HCT116 (cell line): ENCODE data around the gene CHADL. TPM values are rescaled to one million over a fixed set of nuclear protein-coding genes. Genes with fewer than 3 reads are reported as not detected.

Experiments
- ATAC-seq: fragments of 200-7000 bp; cut with Tn5 transposase; 2 replicates; pipeline ENCODE4 v1.9.1; 2020; ENCODE audit warnings: mild to moderate bottlenecking, moderate library complexity
- BruUV-seq: library from RNA; stranded (reverse); fragments of 400-500 nt; replicated peaks from 2 replicates; lab custom pipeline; 2021; lab: Mats Ljungman, UMichigan
- CTCF ChIA-PET: fragments of 300-600 bp; sonication (Branson Sonifier 250); formaldehyde crosslinking; loops from one replicate; lab custom pipeline; 2021; ENCODE audit warnings: antibody characterized with exemption; lab: Charles Lee
- POLR2A ChIA-PET: fragments of 300-600, 350-600 bp; sonication (Branson Sonifier 250); formaldehyde crosslinking; loops from one replicate; lab custom pipeline; 2021; ENCODE audit warnings: antibody characterized with exemption; lab: Charles Lee
- RAD21 ChIA-PET, 2 experiments: fragments of 300-600 bp; sonication (Branson Sonifier 250); formaldehyde crosslinking; loops; one replicate each; lab custom pipeline; 2023; ENCODE audit warnings: low total read pairs in 2 of 2; ENCODE audit not compliant: uncharacterized antibody in 2 of 2, unreplicated experiment in 2 of 2, low non-redundant PET in 1 of 2; lab: Charles Lee
- DNase-seq: peaks from one replicate; pipeline ENCODE4 v3.0.0-alpha.2; 2010; ENCODE audit warnings: low read depth, low spot score
- H2AFZ ChIP-seq: fragments of 200-600 bp; shearing (Covaris generic), sonication (generic); 2 replicates; pipeline ENCODE4 v1.6.1; 2017; ENCODE audit warnings: low read depth, mixed run types, mixed read lengths, antibody characterized with exemption, low read length; ENCODE audit not compliant: poor library complexity, severe bottlenecking
- H3K27ac ChIP-seq: 2 replicates; pipeline ENCODE4 v1.5.1; 2012; ENCODE audit warnings: low read depth, low read length
- H3K27me3 ChIP-seq: fragments of 200-600 bp; sonication (generic); 2 replicates; pipeline ENCODE4 v1.6.1; 2016; ENCODE audit warnings: mixed run types, low read length, mixed read lengths; ENCODE audit not compliant: insufficient read depth
- H3K36me3 ChIP-seq, 2 experiments: fragments of 200-500 bp in 1 of 2; fragments of 200-600 bp in 1 of 2; sonication (Bioruptor generic) in 1 of 2; sonication (generic) in 1 of 2; 2 replicates each; pipeline versions ENCODE4 v1.5.1 to v1.6.1; 2014 to 2016; ENCODE audit warnings: low read length in 2 of 2, inconsistent platforms in 1 of 2, mixed read lengths in 1 of 2, mixed run types in 1 of 2; ENCODE audit not compliant: insufficient read depth in 2 of 2, control insufficient read depth in 1 of 2
- H3K4me1 ChIP-seq, 2 experiments: fragments of 200-600 bp in 1 of 2; sonication (generic) in 1 of 2; 2 replicates each; pipeline versions ENCODE4 v1.5.1 to v1.6.1; 2012 to 2017; ENCODE audit warnings: low read length in 2 of 2, inconsistent platforms in 1 of 2, mild to moderate bottlenecking in 1 of 2, mixed read lengths in 1 of 2, mixed run types in 1 of 2, moderate library complexity in 1 of 2; ENCODE audit not compliant: insufficient read depth in 2 of 2, control insufficient read depth in 1 of 2
- H3K4me2 ChIP-seq: fragments of 200-600 bp; sonication (generic); 2 replicates; pipeline ENCODE4 v1.6.1; 2017; ENCODE audit warnings: mixed run types, low read length, mixed read lengths
- H3K4me3 ChIP-seq, 2 experiments: fragments of 200-600 bp in 1 of 2; sonication (generic) in 1 of 2; replicated peaks in 1 of 2; 2 replicates each; pipeline ENCODE4 v1.5.1; 2011 to 2016; ENCODE audit warnings: low read length in 2 of 2, control low read depth in 1 of 2, low read depth in 1 of 2, mild to moderate bottlenecking in 1 of 2, mixed read lengths in 1 of 2, mixed run types in 1 of 2
- H3K79me2 ChIP-seq: fragments of 200-600 bp; sonication (generic); 2 replicates; pipeline ENCODE4 v1.6.1; 2017; ENCODE audit warnings: mild to moderate bottlenecking, mixed run types, low read length, moderate library complexity, mixed read lengths; ENCODE audit not compliant: insufficient read depth
- H3K9ac ChIP-seq: fragments of 200-600 bp; sonication (generic); 2 replicates; pipeline ENCODE4 v1.6.1; 2016; ENCODE audit warnings: low read length, mixed read lengths
- H3K9me2 ChIP-seq: fragments of 200-600 bp; sonication (generic), shearing (Covaris generic); 2 replicates; pipeline ENCODE4 v1.6.1; 2017; ENCODE audit warnings: mixed run types, mild to moderate bottlenecking, moderate library complexity; ENCODE audit not compliant: insufficient read depth
- H3K9me3 ChIP-seq, 2 experiments: fragments of 200-500 bp in 1 of 2; fragments of 200-600 bp in 1 of 2; sonication (Bioruptor generic) in 1 of 2; sonication (generic) in 1 of 2; 2 replicates each; pipeline ENCODE4 v1.6.1; 2014 to 2017; ENCODE audit warnings: low read length in 2 of 2, mixed read lengths in 2 of 2, inconsistent platforms in 1 of 2, low read depth in 1 of 2, mild to moderate bottlenecking in 1 of 2, mixed run types in 1 of 2, moderate library complexity in 1 of 2; ENCODE audit not compliant: control insufficient read depth in 1 of 2, insufficient read depth in 1 of 2
- H4K20me1 ChIP-seq: fragments of 200-600 bp; sonication (generic), shearing (Covaris generic); 2 replicates; pipeline ENCODE4 v1.6.1; 2017; ENCODE audit warnings: mixed run types, mild to moderate bottlenecking, moderate library complexity; ENCODE audit not compliant: insufficient read depth
- CBX3 ChIP-seq: IDR thresholded peaks from 2 replicates; pipeline ENCODE4 v1.6.1; 2012; ENCODE audit warnings: low read depth
- CEBPB ChIP-seq: IDR thresholded peaks from 2 replicates; pipeline ENCODE4 v1.6.1; 2012; ENCODE audit warnings: low read depth
- CTCF ChIP-seq, 3 experiments: fragments of 200-600 bp in 1 of 3; sonication (generic) in 1 of 3; IDR thresholded peaks in 2 of 3; conservative IDR thresholded peaks in 1 of 3; 2 replicates each; pipeline ENCODE4 v1.5.1; 2012 to 2017; ENCODE audit warnings: low read depth in 2 of 3, low read length in 2 of 3, antibody characterized with exemption in 1 of 3, borderline replicate concordance in 1 of 3, control low read depth in 1 of 3, mild to moderate bottlenecking in 1 of 3, mixed read lengths in 1 of 3, mixed run types in 1 of 3, moderate library complexity in 1 of 3; ENCODE audit not compliant: insufficient read depth in 1 of 3
- EGR1 ChIP-seq: IDR thresholded peaks from 2 replicates; pipeline ENCODE4 v1.6.1; 2012; ENCODE audit warnings: low read depth
- ELF1 ChIP-seq: IDR thresholded peaks from 2 replicates; pipeline ENCODE4 v1.6.1; 2012; ENCODE audit warnings: low read depth, borderline replicate concordance
- EZH2 ChIP-seq: fragments of 200-600 bp; sonication (generic); IDR thresholded peaks from 2 replicates; pipeline ENCODE4 v1.6.1; 2017; ENCODE audit warnings: antibody characterized with exemption, mixed run types
- EZH2phosphoT487 ChIP-seq: fragments of 200-600 bp; IDR thresholded peaks from 2 replicates; pipeline ENCODE4 v1.6.1; 2018; ENCODE audit warnings: antibody characterized with exemption, borderline replicate concordance
- FOSL1 ChIP-seq: IDR thresholded peaks from 2 replicates; pipeline ENCODE4 v1.6.1; 2012; ENCODE audit warnings: low read depth
- POLR2AphosphoS5 ChIP-seq: IDR thresholded peaks from 2 replicates; pipeline ENCODE4 v1.6.1; 2011; ENCODE audit warnings: mild to moderate bottlenecking, low read depth, low read length, moderate library complexity
- RAD21 ChIP-seq: IDR thresholded peaks from 2 replicates; pipeline ENCODE4 v1.6.1; 2012; ENCODE audit warnings: low read depth, mild to moderate bottlenecking
- REST ChIP-seq: IDR thresholded peaks from 2 replicates; pipeline ENCODE4 v1.6.1; 2012; ENCODE audit warnings: low read depth
- SIN3A ChIP-seq: IDR thresholded peaks from 2 replicates; pipeline ENCODE4 v1.6.1; 2012; ENCODE audit warnings: low read depth
- SP1 ChIP-seq: IDR thresholded peaks from 2 replicates; pipeline ENCODE4 v1.6.1; 2012; ENCODE audit warnings: low read depth
- YY1 ChIP-seq: IDR thresholded peaks from 2 replicates; pipeline ENCODE4 v1.6.1; 2011; ENCODE audit warnings: low read length, low read depth, moderate library complexity, mild to moderate bottlenecking; ENCODE audit not compliant: insufficient replicate concordance; ENCODE audit errors: extremely low read depth
- ZBTB33 ChIP-seq: IDR thresholded peaks from 2 replicates; pipeline ENCODE4 v1.6.1; 2011; ENCODE audit warnings: mild to moderate bottlenecking, low read length, moderate library complexity; ENCODE audit not compliant: insufficient replicate concordance; ENCODE audit errors: extremely low read depth
- intact Hi-C: fragments of 100-400 bp; cut with micrococcal nuclease; formaldehyde crosslinking; loops from 2 replicates; pipeline ENCODE4 v1.10.0; 2022
- total RNA-seq: library from RNA; stranded (reverse); gene quantifications from one replicate; pipeline ENCODE4 v1.2.1, GENCODE V29; 2021; ENCODE audit not compliant: unreplicated experiment

The CHADL gene
- total RNA-seq, 1 experiment from 2014 or later: 0.47 TPM

- H3K9me2 ChIP-seq: no peaks in the 10 kb centered on the region
- CTCF ChIA-PET: no interaction called here
- H3K79me2 ChIP-seq: peaks cover 39% of the 10 kb centered on the region; the same call in 1 of the 2 replicates
- no TSS peak for BruUV-seq
- H3K4me3 ChIP-seq: no peak overlapping the region
- no peak overlapping the region for H2AFZ ChIP-seq
- TF ChIP-seq CTCF (IDR thresholded peaks at IDR 0.05 in 2 of 3, conservative IDR thresholded peaks at IDR 0.05 in 1 of 3; ENCODE audit: borderline replicate concordance in 1 of 3, insufficient read depth in 1 of 3, low read depth in 2 of 3, low read length in 2 of 3) (no peak), EZH2 (no peak), SP1 (no peak), FOSL1 (no peak), SIN3A (no peak), ELF1 (no peak), ZBTB33 (no peak), RAD21 (no peak), YY1 (no peak), CBX3 (no peak), REST (no peak), EZH2phosphoT487 (no peak), EGR1 (no peak), CEBPB (no peak), POLR2AphosphoS5 (no peak)
- H3K9me3 ChIP-seq: no peaks in the 10 kb centered on the region
- intact Hi-C loops: no loop called here
- DNase-seq: no peak
- no peaks in the 10 kb centered on the region for H3K4me1 ChIP-seq
- RAD21 ChIA-PET: no interaction called here
- no peak overlapping the region for H3K9ac ChIP-seq
- ATAC-seq: no peak
- POLR2A ChIA-PET: interaction anchor here (0.5 to 0.6 kb wide), 2 partner anchors 10 to 148 kb away, joined by 3 to 4 read pairs; no protein-coding TSS in a partner anchor
- H3K27me3 ChIP-seq: no peaks in the 10 kb centered on the region
- no peak overlapping the region for H3K4me2 ChIP-seq
- peaks cover 68 to 72% of the 10 kb centered on the region in 2 experiments for H3K36me3 ChIP-seq
- no peak overlapping the region; the same call in 1 of the 2 replicates for H3K27ac ChIP-seq
- no peaks in the 10 kb centered on the region for H4K20me1 ChIP-seq
Measured at GRCh38 chr22:41257696-41258095, 17.0 kb upstream of the CHADL start.
